Measurements from ENCODE around the gene RCCD1. TPM values are rescaled to one million over a fixed set of nuclear protein-coding genes. Genes with fewer than 3 reads are reported as not detected.

RCCD1 gene
- total and polyA plus RNA-seq, 2 donors (not counting 3 experiments of a cell fraction or from before 2014, with no cell fraction given) = 8.8 to 15.3 TPM

DNA sequence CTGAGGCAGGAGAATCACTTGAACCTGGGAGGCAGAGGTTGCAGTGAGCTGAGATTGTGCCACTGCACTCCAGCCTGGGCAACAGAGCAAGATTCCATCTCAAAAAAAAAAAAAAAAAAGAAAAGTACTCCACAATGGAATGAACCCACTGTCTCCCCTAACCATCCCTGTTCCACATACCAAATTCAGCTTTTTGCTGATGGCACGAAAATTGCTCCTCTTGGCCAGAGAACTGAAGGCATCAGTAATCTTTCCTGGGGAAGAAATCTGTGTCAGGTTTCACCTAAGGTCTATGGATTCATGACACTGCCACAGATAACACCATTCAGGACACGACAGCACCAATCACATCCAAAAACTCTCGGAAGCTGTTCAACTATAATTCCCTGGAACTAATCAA, 46.5 kb downstream of the RCCD1 start:
- no peaks in the 10 kb centered on the region for H3K4me1 ChIP-seq (ENCODE audit: control insufficient read depth, extremely low read depth, insufficient read depth, low read length)
- POLR2A ChIA-PET = no interaction called here
- H3K27me3 ChIP-seq (ENCODE audit: control insufficient read depth in 2 of 2, insufficient read depth in 2 of 2, low read length in 2 of 2) = no peaks in the 10 kb centered on the region
- H3K4me3 ChIP-seq (replicated peaks in 1 of 3; ENCODE audit: insufficient read depth in 1 of 3, low read depth in 1 of 3, low read length in 3 of 3) = no peak overlapping the region
- dilution Hi-C loops (cut with MboI; ENCODE audit: extremely low pct_ligation_motif_present, low sequenced_read_pairs) (no loop called here), intact Hi-C loops (cut with micrococcal nuclease) (no loop called here)
- BruUV-seq (replicated peaks) = no TSS peak
- no peaks in the 10 kb centered on the region for H3K9me1 ChIP-seq (replicated peaks; ENCODE audit: control insufficient read depth, extremely low read depth, insufficient read depth, low read length)
- H3K9ac ChIP-seq (replicated peaks; ENCODE audit: extremely low read depth, insufficient read depth, low read length) = no peak overlapping the region
- H4K20me1 ChIP-seq (replicated peaks; ENCODE audit: control insufficient read depth, extremely low read depth, insufficient read depth, low read length) = no peaks in the 10 kb centered on the region
- TF ChIP-seq JUN (IDR thresholded peaks at IDR 0.05; ENCODE audit: borderline replicate concordance, insufficient read depth, insufficient read length, low read depth) = no peak
- TF ChIP-seq, protein P1, sequence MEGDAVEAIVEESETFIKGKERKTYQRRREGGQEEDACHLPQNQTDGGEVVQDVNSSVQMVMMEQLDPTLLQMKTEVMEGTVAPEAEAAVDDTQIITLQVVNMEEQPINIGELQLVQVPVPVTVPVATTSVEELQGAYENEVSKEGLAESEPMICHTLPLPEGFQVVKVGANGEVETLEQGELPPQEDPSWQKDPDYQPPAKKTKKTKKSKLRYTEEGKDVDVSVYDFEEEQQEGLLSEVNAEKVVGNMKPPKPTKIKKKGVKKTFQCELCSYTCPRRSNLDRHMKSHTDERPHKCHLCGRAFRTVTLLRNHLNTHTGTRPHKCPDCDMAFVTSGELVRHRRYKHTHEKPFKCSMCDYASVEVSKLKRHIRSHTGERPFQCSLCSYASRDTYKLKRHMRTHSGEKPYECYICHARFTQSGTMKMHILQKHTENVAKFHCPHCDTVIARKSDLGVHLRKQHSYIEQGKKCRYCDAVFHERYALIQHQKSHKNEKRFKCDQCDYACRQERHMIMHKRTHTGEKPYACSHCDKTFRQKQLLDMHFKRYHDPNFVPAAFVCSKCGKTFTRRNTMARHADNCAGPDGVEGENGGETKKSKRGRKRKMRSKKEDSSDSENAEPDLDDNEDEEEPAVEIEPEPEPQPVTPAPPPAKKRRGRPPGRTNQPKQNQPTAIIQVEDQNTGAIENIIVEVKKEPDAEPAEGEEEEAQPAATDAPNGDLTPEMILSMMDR (IDR thresholded peaks at IDR 0.05; ENCODE audit: extremely low read depth in 1 of 2, insufficient read depth in 1 of 2, low read depth in 1 of 2, low read length in 2 of 2) = no peak
- TF ChIP-seq POLR2A (IDR thresholded peaks at IDR 0.05; ENCODE audit: low read depth, low read length) = no peak
- TF ChIP-seq MYC (IDR thresholded peaks at IDR 0.05; ENCODE audit: low read depth, low read length) = no peak
- no peak for TF ChIP-seq FOS (IDR thresholded peaks at IDR 0.05; ENCODE audit: borderline replicate concordance, insufficient read depth, low read length)
- TF ChIP-seq GATA2 (IDR thresholded peaks at IDR 0.05; ENCODE audit: insufficient read depth, insufficient read length, low read depth, low read length) = no peak
- no peak for TF ChIP-seq POLR2AphosphoS5 (IDR thresholded peaks at IDR 0.05; ENCODE audit: insufficient read depth, low read depth, low read length)
- TF ChIP-seq, protein P2, sequence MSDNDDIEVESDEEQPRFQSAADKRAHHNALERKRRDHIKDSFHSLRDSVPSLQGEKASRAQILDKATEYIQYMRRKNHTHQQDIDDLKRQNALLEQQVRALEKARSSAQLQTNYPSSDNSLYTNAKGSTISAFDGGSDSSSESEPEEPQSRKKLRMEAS (IDR thresholded peaks at IDR 0.05; ENCODE audit: insufficient read depth, insufficient read length) = no peak
- TF ChIP-seq EZH2 (IDR thresholded peaks at IDR 0.05; ENCODE audit: borderline replicate concordance, low read depth, low read length, severe bottlenecking) = no peak
- H3K27ac ChIP-seq (ENCODE audit: insufficient read depth, low read depth, low read length) = no peak overlapping the region
- DNase-seq (ENCODE audit: low read depth, low spot score) = no peak
- FAIRE-seq = no peak
- H3K9me3 ChIP-seq (replicated peaks; ENCODE audit: control insufficient read depth, insufficient read depth, low read length) = no peaks in the 10 kb centered on the region
- H3K79me2 ChIP-seq (ENCODE audit: control insufficient read depth, insufficient read depth, low read length) = peaks cover under 1% of the 10 kb centered on the region
- no peak overlapping the region for H3K4me2 ChIP-seq (ENCODE audit: insufficient read depth, low read length)
- H2AFZ ChIP-seq (ENCODE audit: low read depth, low read length) = no peak overlapping the region
- H3K36me3 ChIP-seq (ENCODE audit: control insufficient read depth in 2 of 2, extremely low read depth in 1 of 2, insufficient read depth in 2 of 2, low read length in 2 of 2) = peaks cover 20 to 40% of the 10 kb centered on the region in 2 experiments
- CTCF ChIA-PET = interaction anchor here (1.0 to 1.3 kb wide), 2 partner anchors 13 to 301 kb away, joined by 3 read pairs; no protein-coding TSS in a partner anchor
